HL-60 (cell line): ENCODE results near the gene DNAJC10.

Source experiments
- DNase-seq, 2 experiments: peaks; one replicate each; pipeline ENCODE4 v3.0.0-alpha.2; 2010 to 2020; ENCODE audit warnings: low read depth in 1 of 2, low spot score in 1 of 2
- H3K27ac ChIP-seq: fragments of 250-450 bp; sonication (Bioruptor Pico); replicated peaks from 2 replicates; pipeline ENCODE4 v1.5.1; 2020; ENCODE audit warnings: mild to moderate bottlenecking, moderate library complexity
- H3K27me3 ChIP-seq: fragments of 250-450 bp; sonication (Bioruptor Pico); 2 replicates; pipeline ENCODE4 v1.5.1; 2021; ENCODE audit warnings: mild to moderate bottlenecking, moderate library complexity; ENCODE audit not compliant: insufficient read depth, poor library complexity, severe bottlenecking
- H3K4me3 ChIP-seq: replicated peaks from 2 replicates; pipeline ENCODE4 v1.5.1; 2011; ENCODE audit warnings: mild to moderate bottlenecking, control low read depth, low read length; ENCODE audit not compliant: insufficient read depth
- CTCF ChIP-seq: IDR thresholded peaks from one replicate; pipeline ENCODE4 v1.5.1; 2011; ENCODE audit warnings: low read length, control low read depth, inconsistent platforms; ENCODE audit not compliant: insufficient read depth
- GABPA ChIP-seq: IDR thresholded peaks from 2 replicates; pipeline ENCODE4 v1.6.1; 2012; ENCODE audit warnings: low read depth
- POLR2AphosphoS5 ChIP-seq: IDR thresholded peaks from 2 replicates; pipeline ENCODE4 v1.6.1; 2012; ENCODE audit warnings: low read depth
- REST ChIP-seq: IDR thresholded peaks from 2 replicates; pipeline ENCODE4 v1.6.1; 2012; ENCODE audit warnings: low read depth; ENCODE audit not compliant: insufficient replicate concordance
- SPI1 ChIP-seq: IDR thresholded peaks from 2 replicates; pipeline ENCODE4 v1.6.1; 2012; ENCODE audit warnings: low read depth, mild to moderate bottlenecking, borderline replicate concordance

Gene DNAJC10

GRCh38 chr2:182754231-182754630 lies 38.2 kb downstream of the DNAJC10 start:
- no peaks in the 10 kb centered on the region for H3K27me3 ChIP-seq
- no peak for DNase-seq
- H3K4me3 ChIP-seq = no peak overlapping the region
- no peak overlapping the region for H3K27ac ChIP-seq
- TF ChIP-seq CTCF = no peak
- TF ChIP-seq SPI1 = no peak
- TF ChIP-seq POLR2AphosphoS5 = no peak
- no peak for TF ChIP-seq REST
- no peak for TF ChIP-seq GABPA

- TF ChIP-seq REST (no peak), GABPA (no peak), POLR2AphosphoS5 (no peak), CTCF (no peak), SPI1 (no peak)
- DNase-seq = no peak
- no peak overlapping the region for H3K27ac ChIP-seq
- no peaks in the 10 kb centered on the region for H3K27me3 ChIP-seq
- H3K4me3 ChIP-seq = no peak overlapping the region
Measured at GRCh38 chr2:182758379-182758778, 42.3 kb downstream of the DNAJC10 start.

GRCh38 chr2:182761903-182762302 lies 45.8 kb downstream of the DNAJC10 start:
- Histone ChIP-seq H3K27me3 (no peaks in the 10 kb centered on the region), H3K4me3 (no peak overlapping the region), H3K27ac (no peak overlapping the region)
- no peak for DNase-seq
- TF ChIP-seq GABPA = no peak
- no peak for TF ChIP-seq SPI1
- no peak for TF ChIP-seq REST
- no peak for TF ChIP-seq CTCF
- TF ChIP-seq POLR2AphosphoS5 = no peak
